Measurements from ENCODE around the gene RASAL1. TPM values are rescaled to one million over a fixed set of nuclear protein-coding genes. Genes with fewer than 3 reads are reported as not detected.

Gene RASAL1
- total RNA-seq, 1 experiment from 2014 or later = 0.32 TPM

- TF ChIP-seq CTCF (conservative IDR thresholded peaks at IDR 0.05; ENCODE audit: low read depth, low read length) = no peak
- no peak for TF ChIP-seq EZH2 (IDR thresholded peaks at IDR 0.05; ENCODE audit: borderline replicate concordance, low read depth, low read length, poor library complexity, severe bottlenecking)
- no peak for DNase-seq (ENCODE audit: low spot score)
- no peak overlapping the region for H3K27ac ChIP-seq (ENCODE audit: low read depth, low read length, poor library complexity, severe bottlenecking)
- BruUV-seq (replicated peaks) = no TSS peak
- H3K4me3 ChIP-seq (ENCODE audit: low read depth, low read length, poor library complexity, severe bottlenecking) = no peak overlapping the region
- intact Hi-C loops (cut with micrococcal nuclease; ENCODE audit: unreplicated experiment) = no loop called here
- H3K27me3 ChIP-seq (replicated peaks; ENCODE audit: insufficient read depth, low read depth, low read length, poor library complexity) = no peaks in the 10 kb centered on the region
- POLR2A ChIA-PET (ENCODE audit: low non-redundant PET) = no interaction called here
- CTCF ChIA-PET = interaction anchor here (1.3 kb wide), 1 partner anchor 96 kb away, joined by 4 read pairs; no protein-coding TSS in a partner anchor
- no peaks in the 10 kb centered on the region for H3K4me1 ChIP-seq (ENCODE audit: insufficient read depth, low read length, poor library complexity, severe bottlenecking)
- no peaks in the 10 kb centered on the region for H3K9me3 ChIP-seq (ENCODE audit: low read depth, low read length, poor library complexity, severe bottlenecking)
- H3K36me3 ChIP-seq (ENCODE audit: insufficient read depth, low read length, poor library complexity, severe bottlenecking) = no peaks in the 10 kb centered on the region
Measured at GRCh38 chr12:113088971-113089756, 46.4 kb downstream of the RASAL1 start.

GRCh38 chr12:113088037-113088436 lies 47.5 kb downstream of the RASAL1 start:
- H3K4me3 ChIP-seq (ENCODE audit: low read depth, low read length, poor library complexity, severe bottlenecking) = no peak overlapping the region
- BruUV-seq (replicated peaks) = no TSS peak
- H3K4me1 ChIP-seq (ENCODE audit: insufficient read depth, low read length, poor library complexity, severe bottlenecking) = no peaks in the 10 kb centered on the region
- no peak overlapping the region for H3K27ac ChIP-seq (ENCODE audit: low read depth, low read length, poor library complexity, severe bottlenecking)
- intact Hi-C loops (cut with micrococcal nuclease; ENCODE audit: unreplicated experiment) = no loop called here
- H3K36me3 ChIP-seq (ENCODE audit: insufficient read depth, low read length, poor library complexity, severe bottlenecking) = no peaks in the 10 kb centered on the region
- CTCF ChIA-PET = no interaction called here
- H3K27me3 ChIP-seq (replicated peaks; ENCODE audit: insufficient read depth, low read depth, low read length, poor library complexity) = no peaks in the 10 kb centered on the region
- POLR2A ChIA-PET (ENCODE audit: low non-redundant PET) = no interaction called here
- H3K9me3 ChIP-seq (ENCODE audit: low read depth, low read length, poor library complexity, severe bottlenecking) = no peaks in the 10 kb centered on the region
- no peak for DNase-seq (ENCODE audit: low spot score)
- TF ChIP-seq EZH2 (IDR thresholded peaks at IDR 0.05; ENCODE audit: borderline replicate concordance, low read depth, low read length, poor library complexity, severe bottlenecking) = no peak
- no peak for TF ChIP-seq CTCF (conservative IDR thresholded peaks at IDR 0.05; ENCODE audit: low read depth, low read length)

- Histone ChIP-seq H3K27me3 (replicated peaks; ENCODE audit: insufficient read depth, low read depth, low read length, poor library complexity) (no peaks in the 10 kb centered on the region), H3K27ac (ENCODE audit: low read depth, low read length, poor library complexity, severe bottlenecking) (no peak overlapping the region), H3K4me3 (ENCODE audit: low read depth, low read length, poor library complexity, severe bottlenecking) (no peak overlapping the region), H3K9me3 (ENCODE audit: low read depth, low read length, poor library complexity, severe bottlenecking) (no peaks in the 10 kb centered on the region), H3K4me1 (ENCODE audit: insufficient read depth, low read length, poor library complexity, severe bottlenecking) (no peaks in the 10 kb centered on the region), H3K36me3 (ENCODE audit: insufficient read depth, low read length, poor library complexity, severe bottlenecking) (no peaks in the 10 kb centered on the region)
- TF ChIP-seq CTCF (conservative IDR thresholded peaks at IDR 0.05; ENCODE audit: low read depth, low read length) (no peak), EZH2 (IDR thresholded peaks at IDR 0.05; ENCODE audit: borderline replicate concordance, low read depth, low read length, poor library complexity, severe bottlenecking) (no peak)
- ChIA-PET POLR2A (ENCODE audit: low non-redundant PET) (no interaction called here), CTCF (interaction anchor here (0.6 kb wide), 1 partner anchor 38 kb away, joined by 7 read pairs; no protein-coding TSS in a partner anchor)
- BruUV-seq (replicated peaks) = no TSS peak
- intact Hi-C loops (cut with micrococcal nuclease; ENCODE audit: unreplicated experiment) = no loop called here
- DNase-seq (ENCODE audit: low spot score) = no peak
Measured at GRCh38 chr12:113087193-113087592, 48.4 kb downstream of the RASAL1 start.

All from A673 (cell line).